Activated CD8-positive, alpha-beta T cell treated with anti-CD3 and anti-CD28 coated beads, Interleukin-2, amount 10 ng/mL, durations not matched to agents 7 days and 5 days (primary cell): ENCODE measurements around the gene SLC24A3. TPM values are rescaled to one million over a fixed set of nuclear protein-coding genes. Genes with fewer than 3 reads are reported as not detected.

Experiments
- ATAC-seq: fragments of 150-1000 bp; cut with Tn5 transposase; one replicate; pipeline ENCODE4 v1.10.0; 2021; ENCODE audit warnings: moderate library complexity
- CTCF ChIA-PET: fragments of 350-600 bp; sonication (Branson Sonifier 250); formaldehyde crosslinking; loops from one replicate; lab custom pipeline; 2021; ENCODE audit warnings: antibody characterized with exemption; lab: Charles Lee
- POLR2A ChIA-PET: fragments of 350-600 bp; sonication (Branson Sonifier 250); formaldehyde crosslinking; loops from one replicate; lab custom pipeline; 2021; ENCODE audit warnings: antibody characterized with exemption; lab: Charles Lee
- DNase-seq: peaks from one replicate; pipeline ENCODE4 v3.0.0-alpha.2; 2020
- H3K27ac Mint-ChIP-seq: one replicate; pipeline ENCODE4 v1.8.0; 2021; ENCODE audit warnings: mild to moderate bottlenecking, mixed read lengths
- H3K27me3 Mint-ChIP-seq: one replicate; pipeline ENCODE4 v1.8.0; 2021; ENCODE audit warnings: low read depth, mixed read lengths
- H3K36me3 Mint-ChIP-seq: one replicate; pipeline ENCODE4 v1.8.0; 2021; ENCODE audit warnings: low read depth, mixed read lengths
- H3K4me1 Mint-ChIP-seq: one replicate; pipeline ENCODE4 v1.8.0; 2021; ENCODE audit warnings: low read depth, mixed read lengths
- H3K4me3 Mint-ChIP-seq: one replicate; pipeline ENCODE4 v1.8.0; 2021; ENCODE audit warnings: mild to moderate bottlenecking, mixed read lengths
- H3K9me3 Mint-ChIP-seq: one replicate; pipeline ENCODE4 v1.8.0; 2022; ENCODE audit warnings: mixed read lengths; ENCODE audit not compliant: insufficient read depth
- total RNA-seq, 2 experiments: library from RNA; stranded (reverse); gene quantifications; one replicate each; pipeline ENCODE4 v1.2.3, GENCODE V29; 2021

SLC24A3 gene
- total RNA-seq, 2 experiments from 2014 or later = not detected

GRCh38 chr20:19512886-19513677 is 300.6 kb downstream of the SLC24A3 start:
- Mint-ChIP-seq H3K27ac (no peak overlapping the region), H3K27me3 (no peaks in the 10 kb centered on the region), H3K9me3 (no peaks in the 10 kb centered on the region), H3K4me1 (no peaks in the 10 kb centered on the region), H3K36me3 (no peaks in the 10 kb centered on the region), H3K4me3 (no peak overlapping the region)
- DNase-seq (no peak), ATAC-seq (no peak)
- CTCF ChIA-PET = no interaction called here
- POLR2A ChIA-PET = no interaction called here

- DNase-seq = no peak
- CTCF ChIA-PET = no interaction called here
- Mint-ChIP-seq H3K9me3 (no peaks in the 10 kb centered on the region), H3K36me3 (no peaks in the 10 kb centered on the region), H3K4me1 (no peaks in the 10 kb centered on the region), H3K27me3 (peaks cover 2% of the 10 kb centered on the region), H3K4me3 (no peak overlapping the region), H3K27ac (no peak overlapping the region)
- ATAC-seq = no peak
- POLR2A ChIA-PET = no interaction called here
Observed at GRCh38 chr20:19515074-19515473, 302.6 kb downstream of the SLC24A3 start.

DNA sequence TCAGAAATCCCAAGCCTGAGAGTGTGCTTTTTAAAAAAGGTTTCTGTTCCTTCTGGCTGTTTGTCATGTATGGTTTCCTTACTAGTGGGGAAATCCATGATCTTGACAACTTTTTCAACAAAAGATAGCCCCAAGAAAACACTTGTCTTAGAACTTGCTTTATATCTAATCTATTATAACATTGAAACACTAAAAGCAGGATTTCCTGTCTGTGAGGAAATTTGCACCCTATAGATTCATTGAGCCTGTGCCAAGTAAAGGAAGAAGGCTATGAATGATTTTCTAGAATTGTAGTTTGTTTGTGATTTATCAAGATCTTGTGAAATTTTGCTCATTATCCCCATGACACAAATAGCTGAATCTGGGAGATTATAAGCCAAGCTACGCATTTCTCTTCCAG is 307.0 kb downstream of the SLC24A3 start:
- Mint-ChIP-seq H3K27ac (no peak overlapping the region), H3K4me3 (no peak overlapping the region), H3K4me1 (peaks cover 8% of the 10 kb centered on the region), H3K27me3 (peaks cover 2% of the 10 kb centered on the region), H3K9me3 (no peaks in the 10 kb centered on the region), H3K36me3 (no peaks in the 10 kb centered on the region)
- DNase-seq = no peak
- no peak for ATAC-seq
- CTCF ChIA-PET = no interaction called here
- POLR2A ChIA-PET = no interaction called here

GRCh38 chr20:19520261-19520660 is 307.8 kb downstream of the SLC24A3 start:
- Mint-ChIP-seq H3K27me3 (peaks cover 2% of the 10 kb centered on the region), H3K4me1 (peaks cover 8% of the 10 kb centered on the region), H3K4me3 (no peak overlapping the region), H3K9me3 (no peaks in the 10 kb centered on the region), H3K36me3 (no peaks in the 10 kb centered on the region), H3K27ac (no peak overlapping the region)
- ATAC-seq = no peak
- POLR2A ChIA-PET = no interaction called here
- CTCF ChIA-PET = no interaction called here
- no peak for DNase-seq

- CTCF ChIA-PET = no interaction called here
- POLR2A ChIA-PET = no interaction called here
- no peak for ATAC-seq
- DNase-seq = no peak
- H3K9me3 Mint-ChIP-seq = no peaks in the 10 kb centered on the region
- no peak overlapping the region for H3K27ac Mint-ChIP-seq
- H3K36me3 Mint-ChIP-seq = no peaks in the 10 kb centered on the region
- H3K27me3 Mint-ChIP-seq = peaks cover 2% of the 10 kb centered on the region
- no peak overlapping the region for H3K4me3 Mint-ChIP-seq
- peaks cover 8% of the 10 kb centered on the region for H3K4me1 Mint-ChIP-seq
Observed at GRCh38 chr20:19522071-19522801, 309.8 kb downstream of the SLC24A3 start.

GRCh38 chr20:19522836-19523590 is 310.6 kb downstream of the SLC24A3 start:
- no peak for DNase-seq
- CTCF ChIA-PET = no interaction called here
- Mint-ChIP-seq H3K4me1 (peaks cover 8% of the 10 kb centered on the region), H3K36me3 (no peaks in the 10 kb centered on the region), H3K27ac (no peak overlapping the region), H3K27me3 (peaks cover 2% of the 10 kb centered on the region), H3K4me3 (no peak overlapping the region), H3K9me3 (no peaks in the 10 kb centered on the region)
- ATAC-seq = no peak
- POLR2A ChIA-PET = no interaction called here

GRCh38 chr20:19524691-19525090 is 312.2 kb downstream of the SLC24A3 start:
- ChIA-PET POLR2A (no interaction called here), CTCF (no interaction called here)
- Mint-ChIP-seq H3K4me3 (no peak overlapping the region), H3K36me3 (no peaks in the 10 kb centered on the region), H3K4me1 (peaks cover 8% of the 10 kb centered on the region), H3K9me3 (no peaks in the 10 kb centered on the region), H3K27me3 (no peaks in the 10 kb centered on the region), H3K27ac (no peak overlapping the region)
- DNase-seq (no peak), ATAC-seq (no peak)

DNA sequence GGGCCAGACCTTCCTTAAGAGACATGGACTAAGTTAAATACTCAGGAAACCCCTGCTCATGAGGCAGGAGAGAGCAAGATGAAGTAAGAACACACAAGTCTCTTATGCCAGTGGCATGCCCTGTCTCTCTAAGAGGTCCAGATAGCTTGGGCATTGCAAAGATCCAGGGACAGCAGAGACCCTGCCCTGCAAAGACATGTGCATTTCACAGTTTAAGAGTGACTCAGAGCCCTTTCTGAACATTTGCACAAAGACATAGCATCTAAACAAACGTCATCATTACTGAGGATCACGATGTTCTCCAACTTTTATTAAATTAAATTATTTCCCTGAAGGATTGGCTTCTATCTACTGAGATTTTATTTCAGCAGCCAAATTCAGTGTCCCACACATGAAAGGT is 315.1 kb downstream of the SLC24A3 start:
- Mint-ChIP-seq H3K4me3 (no peak overlapping the region), H3K36me3 (no peaks in the 10 kb centered on the region), H3K9me3 (no peaks in the 10 kb centered on the region), H3K27ac (no peak overlapping the region), H3K4me1 (peaks cover under 1% of the 10 kb centered on the region), H3K27me3 (no peaks in the 10 kb centered on the region)
- POLR2A ChIA-PET = no interaction called here
- no peak for ATAC-seq
- no peak for DNase-seq
- CTCF ChIA-PET = no interaction called here

DNA sequence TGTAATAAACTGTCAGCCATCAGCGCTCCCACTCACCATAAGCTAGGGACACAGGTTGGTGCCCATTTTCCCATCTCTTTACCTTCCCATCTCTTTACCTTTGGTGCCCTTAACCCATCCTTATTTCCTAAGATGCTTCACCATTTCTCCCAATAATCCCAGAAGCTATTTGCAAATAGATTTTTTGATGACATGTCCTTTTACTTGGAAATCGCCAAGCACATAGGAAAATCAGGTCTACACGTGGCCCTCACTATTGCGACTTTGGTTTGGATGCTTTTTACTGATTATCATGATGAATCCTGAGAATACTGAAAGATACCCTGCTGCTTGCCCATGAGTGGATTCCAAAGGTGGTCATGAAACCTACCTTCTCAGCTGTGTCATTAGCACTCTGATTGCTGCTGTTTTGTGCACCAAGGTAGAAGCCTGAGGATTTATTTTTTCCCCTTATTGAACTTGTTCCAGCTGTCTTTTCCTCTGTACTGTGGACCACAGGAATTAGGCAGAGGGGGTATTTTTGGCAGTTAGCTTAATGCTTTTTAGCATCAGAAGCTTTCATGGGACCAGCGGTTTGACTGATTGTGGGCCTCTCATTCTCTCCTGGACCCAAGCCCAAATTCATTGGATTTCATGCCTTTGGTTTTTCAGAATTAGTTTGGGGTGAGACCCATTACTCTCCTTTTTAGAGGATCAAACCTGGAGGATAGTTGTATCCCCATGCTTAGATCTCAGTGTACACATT is 316.0 kb downstream of the SLC24A3 start:
- Mint-ChIP-seq H3K4me3 (no peak overlapping the region), H3K36me3 (no peaks in the 10 kb centered on the region), H3K4me1 (no peaks in the 10 kb centered on the region), H3K27ac (no peak overlapping the region), H3K9me3 (no peaks in the 10 kb centered on the region), H3K27me3 (no peaks in the 10 kb centered on the region)
- ATAC-seq = no peak
- POLR2A ChIA-PET = no interaction called here
- CTCF ChIA-PET = no interaction called here
- DNase-seq = no peak

- Mint-ChIP-seq H3K4me1 (no peaks in the 10 kb centered on the region), H3K27ac (no peak overlapping the region), H3K9me3 (no peaks in the 10 kb centered on the region), H3K4me3 (no peak overlapping the region), H3K27me3 (no peaks in the 10 kb centered on the region), H3K36me3 (no peaks in the 10 kb centered on the region)
- ATAC-seq = no peak
- ChIA-PET CTCF (no interaction called here), POLR2A (no interaction called here)
- no peak for DNase-seq
Observed at GRCh38 chr20:19530006-19530405, 317.6 kb downstream of the SLC24A3 start.

DNA sequence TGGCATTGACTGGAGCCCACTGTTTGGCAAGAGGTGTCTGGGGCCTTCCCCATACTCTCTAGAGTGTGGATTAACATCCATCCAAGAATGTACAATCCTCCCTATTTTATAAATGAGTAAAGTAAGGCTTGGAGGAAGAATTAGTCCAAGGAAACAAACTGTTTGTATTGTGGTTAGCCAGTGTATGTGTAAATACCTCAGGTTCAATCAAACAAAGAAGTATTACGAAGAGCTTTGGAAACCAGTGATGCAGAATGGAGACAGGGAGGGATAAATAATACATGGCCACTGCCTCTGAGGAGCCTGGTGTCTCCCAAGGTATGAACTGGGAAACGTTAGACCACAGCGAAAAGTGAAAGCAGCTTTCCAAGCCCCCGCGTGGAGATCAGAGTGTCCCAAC is 319.0 kb downstream of the SLC24A3 start:
- H3K9me3 Mint-ChIP-seq = no peaks in the 10 kb centered on the region
- no peaks in the 10 kb centered on the region for H3K36me3 Mint-ChIP-seq
- no peaks in the 10 kb centered on the region for H3K4me1 Mint-ChIP-seq
- DNase-seq (no peak), ATAC-seq (no peak)
- H3K4me3 Mint-ChIP-seq = no peak overlapping the region
- no peaks in the 10 kb centered on the region for H3K27me3 Mint-ChIP-seq
- ChIA-PET CTCF (no interaction called here), POLR2A (no interaction called here)
- no peak overlapping the region for H3K27ac Mint-ChIP-seq
